PC-3 (cell line): ENCODE measurements around the gene SUV39H1.

ENCODE experiments used
- CTCF ChIP-seq: fragments of 300-600 bp; sonication (generic); conservative IDR thresholded peaks from 2 replicates; pipeline ENCODE4 v1.5.1; 2017; ENCODE audit warnings: antibody characterized with exemption, low read depth, mild to moderate bottlenecking, low read length
- EZH2phosphoT487 ChIP-seq: fragments of 300-600 bp; sonication (generic); IDR thresholded peaks from 2 replicates; pipeline ENCODE4 v1.6.1; 2018; ENCODE audit warnings: mild to moderate bottlenecking, antibody characterized with exemption, low read length, borderline replicate concordance

- TF ChIP-seq CTCF (no peak), EZH2phosphoT487 (no peak)
These were observed 30.5 kb upstream of the SUV39H1 start for GRCh38 chrX:48665991-48666390.
